ENCODE measurements around the gene EPHB2.

The EPHB2 gene

GRCh38 chr1:22917989-22918388, 207.3 kb downstream of the EPHB2 start:
- no peak overlapping the region for H2AFZ ChIP-seq (ENCODE audit: low read length)
- H3K4me3 ChIP-seq (ENCODE audit: low read length) = no peak overlapping the region
- H3K36me3 ChIP-seq (replicated peaks; ENCODE audit: insufficient read depth, low read length) = no peaks in the 10 kb centered on the region
- no peaks in the 10 kb centered on the region for H3F3A ChIP-seq (ENCODE audit: insufficient read depth, low read length)
- H3K4me2 ChIP-seq (ENCODE audit: low read depth, low read length) = no peak overlapping the region
- no peak for TF ChIP-seq CTCF (IDR thresholded peaks at IDR 0.05; ENCODE audit: low read length)
- no peak for TF ChIP-seq EZH2 (optimal IDR thresholded peaks at IDR 0.05; ENCODE audit: low read depth, low read length)
- no peak for TF ChIP-seq EZH2phosphoT487 (IDR thresholded peaks at IDR 0.05; ENCODE audit: low read length)
- H3K27me3 ChIP-seq (replicated peaks; ENCODE audit: insufficient read depth, low read length) = peaks cover 95% of the 10 kb centered on the region
- H3K9ac ChIP-seq (ENCODE audit: low read length) = no peak overlapping the region
- no peaks in the 10 kb centered on the region for H4K20me1 ChIP-seq (ENCODE audit: insufficient read depth, low read length)
- no peaks in the 10 kb centered on the region for H3K9me2 ChIP-seq (replicated peaks; ENCODE audit: insufficient read depth, low read length)
- no peak overlapping the region for H3K27ac ChIP-seq (ENCODE audit: low read length)
- no peaks in the 10 kb centered on the region for H3K9me3 ChIP-seq (replicated peaks; ENCODE audit: insufficient read depth, low read length)
- DNase-seq = no peak
- H3K4me1 ChIP-seq (ENCODE audit: low read length) = no peaks in the 10 kb centered on the region
- H3K79me2 ChIP-seq (ENCODE audit: low read length) = no peaks in the 10 kb centered on the region

- H3K4me2 ChIP-seq (ENCODE audit: low read depth, low read length) = no peak overlapping the region
- no peaks in the 10 kb centered on the region for H3K9me3 ChIP-seq (replicated peaks; ENCODE audit: insufficient read depth, low read length)
- H3K4me1 ChIP-seq (ENCODE audit: low read length) = no peaks in the 10 kb centered on the region
- TF ChIP-seq EZH2phosphoT487 (IDR thresholded peaks at IDR 0.05; ENCODE audit: low read length) (no peak), CTCF (IDR thresholded peaks at IDR 0.05; ENCODE audit: low read length) (no peak), EZH2 (optimal IDR thresholded peaks at IDR 0.05; ENCODE audit: low read depth, low read length) (no peak)
- peaks cover 95% of the 10 kb centered on the region for H3K27me3 ChIP-seq (replicated peaks; ENCODE audit: insufficient read depth, low read length)
- no peak overlapping the region for H3K9ac ChIP-seq (ENCODE audit: low read length)
- no peaks in the 10 kb centered on the region for H3K36me3 ChIP-seq (replicated peaks; ENCODE audit: insufficient read depth, low read length)
- H2AFZ ChIP-seq (ENCODE audit: low read length) = no peak overlapping the region
- H4K20me1 ChIP-seq (ENCODE audit: insufficient read depth, low read length) = no peaks in the 10 kb centered on the region
- H3K4me3 ChIP-seq (ENCODE audit: low read length) = no peak overlapping the region
- no peaks in the 10 kb centered on the region for H3F3A ChIP-seq (ENCODE audit: insufficient read depth, low read length)
- H3K79me2 ChIP-seq (ENCODE audit: low read length) = no peaks in the 10 kb centered on the region
- no peaks in the 10 kb centered on the region for H3K9me2 ChIP-seq (replicated peaks; ENCODE audit: insufficient read depth, low read length)
- no peak for DNase-seq
- H3K27ac ChIP-seq (ENCODE audit: low read length) = no peak overlapping the region
These were observed 208.0 kb downstream of the EPHB2 start for GRCh38 chr1:22918644-22919043.

GRCh38 chr1:22919341-22920025, 208.8 kb downstream of the EPHB2 start:
- Histone ChIP-seq H4K20me1 (ENCODE audit: insufficient read depth, low read length) (no peaks in the 10 kb centered on the region), H3K4me2 (ENCODE audit: low read depth, low read length) (no peak overlapping the region), H3K9me2 (replicated peaks; ENCODE audit: insufficient read depth, low read length) (no peaks in the 10 kb centered on the region), H2AFZ (ENCODE audit: low read length) (no peak overlapping the region), H3K4me3 (ENCODE audit: low read length) (no peak overlapping the region), H3F3A (ENCODE audit: insufficient read depth, low read length) (no peaks in the 10 kb centered on the region), H3K27ac (ENCODE audit: low read length) (no peak overlapping the region), H3K36me3 (replicated peaks; ENCODE audit: insufficient read depth, low read length) (no peaks in the 10 kb centered on the region), H3K27me3 (replicated peaks; ENCODE audit: insufficient read depth, low read length) (peaks cover 88% of the 10 kb centered on the region), H3K9me3 (replicated peaks; ENCODE audit: insufficient read depth, low read length) (no peaks in the 10 kb centered on the region), H3K79me2 (ENCODE audit: low read length) (no peaks in the 10 kb centered on the region), H3K4me1 (ENCODE audit: low read length) (no peaks in the 10 kb centered on the region), H3K9ac (ENCODE audit: low read length) (no peak overlapping the region)
- TF ChIP-seq CTCF (IDR thresholded peaks at IDR 0.05; ENCODE audit: low read length) (no peak), EZH2 (optimal IDR thresholded peaks at IDR 0.05; ENCODE audit: low read depth, low read length) (no peak), EZH2phosphoT487 (IDR thresholded peaks at IDR 0.05; ENCODE audit: low read length) (no peak)
- no peak for DNase-seq

All from MM.1S (cell line).